ENCODE measurements around the gene TMEM131L.

DNA sequence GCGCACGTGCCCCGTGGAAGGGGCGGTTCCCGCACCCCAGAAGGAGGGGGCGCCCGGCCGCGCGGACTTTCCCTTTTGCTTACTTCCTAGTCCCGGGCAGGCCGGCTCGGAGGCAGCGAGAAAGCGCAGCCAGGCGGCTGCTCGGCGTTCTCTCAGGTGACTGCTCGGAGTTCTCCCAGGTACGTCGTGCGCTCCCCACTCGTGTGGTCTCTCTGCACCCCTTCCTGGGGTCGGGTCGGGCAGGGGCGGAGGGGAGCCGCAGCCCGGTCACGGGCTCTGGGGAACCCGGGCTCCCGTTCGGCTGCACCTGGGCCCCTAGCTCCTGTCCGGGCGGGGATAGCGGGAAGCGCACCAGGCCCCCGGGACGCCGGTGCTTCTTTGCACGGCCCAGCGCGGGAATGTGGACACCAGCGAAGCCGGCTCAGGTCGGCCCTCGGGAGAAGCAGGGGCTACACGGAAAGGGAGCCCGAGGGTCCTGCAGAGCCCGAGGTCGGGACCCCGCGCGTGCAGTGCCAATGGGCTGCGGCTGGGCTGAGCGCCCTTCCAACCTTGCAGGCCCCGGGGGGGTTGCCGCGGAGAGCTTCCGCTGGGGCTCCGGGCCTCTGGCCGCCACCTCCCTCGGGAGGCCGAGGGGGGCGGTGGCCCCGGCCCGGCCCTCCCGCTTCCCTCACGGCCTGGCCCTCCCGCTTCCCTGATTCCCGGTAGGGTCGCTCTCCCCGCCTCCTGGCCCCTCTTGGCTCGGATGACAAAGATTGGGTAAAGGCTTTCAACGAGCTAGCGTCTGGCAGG, 218.2 kb downstream of the TMEM131L start, which contains the start of gene TLR2:
- TF ChIP-seq, protein P1, sequence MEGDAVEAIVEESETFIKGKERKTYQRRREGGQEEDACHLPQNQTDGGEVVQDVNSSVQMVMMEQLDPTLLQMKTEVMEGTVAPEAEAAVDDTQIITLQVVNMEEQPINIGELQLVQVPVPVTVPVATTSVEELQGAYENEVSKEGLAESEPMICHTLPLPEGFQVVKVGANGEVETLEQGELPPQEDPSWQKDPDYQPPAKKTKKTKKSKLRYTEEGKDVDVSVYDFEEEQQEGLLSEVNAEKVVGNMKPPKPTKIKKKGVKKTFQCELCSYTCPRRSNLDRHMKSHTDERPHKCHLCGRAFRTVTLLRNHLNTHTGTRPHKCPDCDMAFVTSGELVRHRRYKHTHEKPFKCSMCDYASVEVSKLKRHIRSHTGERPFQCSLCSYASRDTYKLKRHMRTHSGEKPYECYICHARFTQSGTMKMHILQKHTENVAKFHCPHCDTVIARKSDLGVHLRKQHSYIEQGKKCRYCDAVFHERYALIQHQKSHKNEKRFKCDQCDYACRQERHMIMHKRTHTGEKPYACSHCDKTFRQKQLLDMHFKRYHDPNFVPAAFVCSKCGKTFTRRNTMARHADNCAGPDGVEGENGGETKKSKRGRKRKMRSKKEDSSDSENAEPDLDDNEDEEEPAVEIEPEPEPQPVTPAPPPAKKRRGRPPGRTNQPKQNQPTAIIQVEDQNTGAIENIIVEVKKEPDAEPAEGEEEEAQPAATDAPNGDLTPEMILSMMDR (IDR thresholded peaks at IDR 0.05): no peak
- no peak for TF ChIP-seq POLR2A (IDR thresholded peaks at IDR 0.05)
